K562 (cell line): ENCODE data around the gene HYOU1. TPM values are rescaled to one million over a fixed set of nuclear protein-coding genes. Genes with fewer than 3 reads are reported as not detected.

Source experiments
- BRF2 ChIP-seq: IDR thresholded peaks from 3 replicates; pipeline ENCODE4 v1.6.1; 2011; ENCODE audit warnings: borderline replicate concordance, mild to moderate bottlenecking; ENCODE audit not compliant: insufficient read length, insufficient read depth
- CBFA2T2 ChIP-seq: fragments of 450-650 bp; conservative IDR thresholded peaks from 2 replicates; pipeline ENCODE4 v1.6.1; 2017; ENCODE audit warnings: mild to moderate bottlenecking
- CHCHD3 ChIP-seq: fragments of 250-450 bp; sonication (Bioruptor Pico); IDR thresholded peaks from 2 replicates; pipeline ENCODE4 v2.1.2; 2022; ENCODE audit warnings: mild to moderate bottlenecking
- E2F6 ChIP-seq, 2 experiments: IDR thresholded peaks; 2 replicates each; pipeline ENCODE4 v1.6.1; 2011; ENCODE audit warnings: borderline replicate concordance in 1 of 2, control low read depth in 1 of 2, low read depth in 1 of 2, low read length in 1 of 2, mild to moderate bottlenecking in 1 of 2, mixed read lengths in 1 of 2, moderate library complexity in 1 of 2; ENCODE audit not compliant: insufficient read depth in 1 of 2, insufficient read length in 1 of 2, poor library complexity in 1 of 2, severe bottlenecking in 1 of 2; ENCODE audit errors: extremely low read depth in 1 of 2
- EWSR1 ChIP-seq: fragments of 450-650 bp; IDR thresholded peaks from 2 replicates; pipeline ENCODE4 v1.6.1; 2018; ENCODE audit warnings: borderline replicate concordance, mild to moderate bottlenecking, low read depth, moderate library complexity; ENCODE audit not compliant: partially characterized antibody
- FOXM1 ChIP-seq, 2 experiments: fragments of 450-650 bp in 1 of 2; sonication (generic) in 1 of 2; formaldehyde crosslinking in 1 of 2; IDR thresholded peaks; 2 replicates each; pipeline versions ENCODE4 v1.6.1 to v1.9.0; 2017 to 2022; ENCODE audit warnings: low read depth in 2 of 2, mild to moderate bottlenecking in 2 of 2, missing genetic modification reagents in 1 of 2, moderate library complexity in 1 of 2
- HIVEP1 ChIP-seq: fragments of 250-450 bp; sonication (Bioruptor Pico); IDR thresholded peaks from 2 replicates; pipeline ENCODE4 v1.4.0; 2020; ENCODE audit warnings: mild to moderate bottlenecking
- MAFK ChIP-seq: IDR thresholded peaks from 2 replicates; pipeline ENCODE4 v1.6.1; 2011; ENCODE audit warnings: low read length, improper control_type of control experiment
- NFE2 ChIP-seq: IDR thresholded peaks from 2 replicates; pipeline ENCODE4 v1.6.1; 2014; ENCODE audit warnings: antibody characterized with exemption, low read depth
- NR2C1 ChIP-seq, 2 experiments: fragments of 450-650 bp; IDR thresholded peaks; 2 replicates each; pipeline ENCODE4 v1.6.1; 2017; ENCODE audit warnings: mild to moderate bottlenecking in 2 of 2, antibody characterized with exemption in 1 of 2, inconsistent platforms in 1 of 2, missing compliant biosample characterization in 1 of 2, missing genetic modification characterization in 1 of 2
- PCBP1 ChIP-seq: fragments of 200-400 bp; formaldehyde crosslinking; IDR thresholded peaks from 2 replicates; pipeline ENCODE4 v1.6.1; 2018; ENCODE audit warnings: mild to moderate bottlenecking, low read depth, low read length; ENCODE audit not compliant: poor library complexity, severe bottlenecking
- POLR2G ChIP-seq: fragments of 200-400 bp; formaldehyde crosslinking; IDR thresholded peaks from 2 replicates; pipeline ENCODE4 v1.6.1; 2017; ENCODE audit warnings: low read depth, mild to moderate bottlenecking, antibody characterized with exemption, low read length, moderate library complexity
- RBBP5 ChIP-seq: fragments of 200-600 bp; sonication (generic); IDR thresholded peaks from 2 replicates; pipeline ENCODE4 v1.6.1; 2012; ENCODE audit warnings: borderline replicate concordance, mild to moderate bottlenecking, low read length, control low read depth, inconsistent platforms; ENCODE audit not compliant: insufficient read depth, poor library complexity, severe bottlenecking
- RERE ChIP-seq: sonication (generic); formaldehyde crosslinking; IDR thresholded peaks from 2 replicates; pipeline ENCODE4 v1.8.0; 2023; ENCODE audit warnings: missing genetic modification reagents, mild to moderate bottlenecking, borderline replicate concordance
- SMARCC2 ChIP-seq: fragments of 450-650 bp; IDR thresholded peaks from 2 replicates; pipeline ENCODE4 v1.6.1; 2017; ENCODE audit warnings: antibody characterized with exemption, moderate library complexity, mild to moderate bottlenecking, low read depth
- SMC3 ChIP-seq: conservative IDR thresholded peaks from 2 replicates; pipeline ENCODE4 v1.6.1; 2011; ENCODE audit warnings: low read depth, low read length, improper control_type of control experiment; ENCODE audit not compliant: insufficient read depth
- ZFPM2 ChIP-seq: fragments of 250-450 bp; sonication (Bioruptor Pico); IDR thresholded peaks from 2 replicates; pipeline ENCODE4 v1.5.1; 2022; ENCODE audit warnings: mild to moderate bottlenecking
- ZNF239 ChIP-seq: fragments of 250-450 bp; sonication (Bioruptor Pico); IDR thresholded peaks from 2 replicates; pipeline ENCODE4 v1.4.0; 2020; ENCODE audit warnings: mild to moderate bottlenecking
- ZNF766 ChIP-seq: fragments of 200-800 bp; sonication (Bioruptor generic); conservative IDR thresholded peaks from 2 replicates; pipeline ENCODE4 v1.6.1; 2016; ENCODE audit warnings: missing genetic modification characterization, missing compliant biosample characterization
- polyA plus RNA-seq, 8 experiments: library from polyadenylated mRNA; depleted of rRNA in 4 of 8; stranded (reverse) in 5 of 8; unstranded in 3 of 8; fragments of >200 nt; fragmentation: Nextera tagmentation in 2 of 8; fragmentation: Illumina TruSeq in 1 of 8; extraction: Ambion mirVana in 2 of 8; extraction: Trizol in 1 of 8; gene quantifications; 2 replicates each; pipeline versions ENCODE4 v1.2.1 to v1.2.3, GENCODE V29; 2011 to 2014; ENCODE audit warnings: inconsistent platforms in 1 of 8, missing spikeins in 1 of 8
- total RNA-seq, 7 experiments: library from RNA; depleted of rRNA in 6 of 7; stranded (reverse); fragments of >200 nt in 6 of 7; fragmentation: Illumina TruSeq in 2 of 7; extraction: Trizol in 2 of 7; gene quantifications; 2 replicates each; pipeline versions ENCODE4 v1.2.1 to v1.2.3, GENCODE V29; 2011 to 2021; ENCODE audit warnings: low replicate concordance in 1 of 7

Gene HYOU1
- total and polyA plus RNA-seq, 9 of the 15 experiments (the other 6 are each of a cell fraction or from before 2014, with no cell fraction given): 19.5 to 197 (median 128) TPM

GRCh38 chr11:119100994-119101758, 44.2 kb upstream of the HYOU1 start (continued):
- peak in 1 of 2 experiments; percentile 33 for TF ChIP-seq E2F6 (IDR thresholded peaks at IDR 0.05; ENCODE audit: borderline replicate concordance in 1 of 2, extremely low read depth in 1 of 2, insufficient read depth in 1 of 2, insufficient read length in 1 of 2, low read depth in 1 of 2, low read length in 1 of 2, poor library complexity in 1 of 2, severe bottlenecking in 1 of 2)
- TF ChIP-seq NR2C1 (IDR thresholded peaks at IDR 0.05): no peak
- no peak for TF ChIP-seq NR2C1 (tag; IDR thresholded peaks at IDR 0.05)
- TF ChIP-seq ZNF239 (CRISPR knock-in tag): no peak
- TF ChIP-seq BRF2: no peak
- no peak for TF ChIP-seq SMC3
- no peak for TF ChIP-seq NFE2
- TF ChIP-seq CBFA2T2: no peak
- no peak for TF ChIP-seq ZFPM2 (CRISPR knock-in tag)
- no peak for TF ChIP-seq MAFK
- no peak for TF ChIP-seq HIVEP1 (CRISPR knock-in tag)
- TF ChIP-seq RBBP5: no peak
- 0 out of 2 replicates have a peak, but pooled peaks have one; percentile 0 for TF ChIP-seq ZNF766
- no peak for TF ChIP-seq RERE (CRISPR knock-in tag)
- TF ChIP-seq SMARCC2: no peak
- TF ChIP-seq CHCHD3: no peak
- no peak for TF ChIP-seq FOXM1 (IDR thresholded peaks at IDR 0.05; ENCODE audit: low read depth)
- no peak for TF ChIP-seq FOXM1 (CRISPR knock-in tag; IDR thresholded peaks at IDR 0.05; ENCODE audit: low read depth)
- no peak for TF ChIP-seq PCBP1
- peak; percentile 82 for TF ChIP-seq POLR2G
- no peak for TF ChIP-seq EWSR1
